ENCODE results near the gene FAIM2.

Gene FAIM2

DNA sequence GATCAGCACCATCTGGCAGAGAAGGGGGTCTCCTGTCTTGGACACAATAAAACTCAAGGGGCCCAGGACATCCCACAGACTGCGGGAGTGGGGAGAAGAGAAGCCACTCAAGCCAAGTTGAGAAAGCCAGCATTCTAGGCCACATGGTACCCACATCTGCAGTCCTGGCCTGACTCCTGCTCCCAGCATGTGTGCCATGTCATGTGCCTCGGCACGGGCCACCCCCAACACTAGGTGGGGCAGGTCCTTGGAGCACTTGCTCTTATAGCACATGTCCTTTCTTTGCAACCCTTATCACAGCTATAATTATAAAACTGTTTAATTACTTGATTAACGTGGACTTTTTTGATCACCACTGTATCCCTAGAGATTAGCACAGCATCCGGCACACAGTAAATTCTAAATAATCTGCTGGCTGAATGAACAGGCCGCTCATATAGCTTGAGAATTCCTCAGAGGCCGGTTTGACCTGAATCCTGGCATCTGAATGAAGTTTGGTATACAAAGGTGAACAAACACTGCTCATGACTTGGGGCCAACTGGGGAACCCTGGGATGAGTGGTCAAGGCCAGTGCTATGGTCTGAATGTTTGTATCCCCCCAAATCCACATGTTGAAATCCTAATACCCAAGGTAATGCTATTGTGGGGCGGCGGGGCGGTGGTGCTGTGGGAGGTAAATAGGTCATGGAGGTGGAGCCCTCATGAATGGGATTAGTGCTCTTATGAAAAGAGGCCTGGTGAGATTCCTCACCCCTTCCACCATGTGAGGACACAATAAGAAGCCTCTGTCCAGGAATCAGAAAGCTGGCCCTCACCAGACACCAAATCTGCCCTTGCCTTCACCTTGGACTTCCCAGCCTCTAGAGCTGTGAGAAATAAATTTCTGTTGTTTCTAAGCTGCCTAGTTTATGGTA lies 82.1 kb downstream of the FAIM2 start:
- no peak for DNase-seq

DNA sequence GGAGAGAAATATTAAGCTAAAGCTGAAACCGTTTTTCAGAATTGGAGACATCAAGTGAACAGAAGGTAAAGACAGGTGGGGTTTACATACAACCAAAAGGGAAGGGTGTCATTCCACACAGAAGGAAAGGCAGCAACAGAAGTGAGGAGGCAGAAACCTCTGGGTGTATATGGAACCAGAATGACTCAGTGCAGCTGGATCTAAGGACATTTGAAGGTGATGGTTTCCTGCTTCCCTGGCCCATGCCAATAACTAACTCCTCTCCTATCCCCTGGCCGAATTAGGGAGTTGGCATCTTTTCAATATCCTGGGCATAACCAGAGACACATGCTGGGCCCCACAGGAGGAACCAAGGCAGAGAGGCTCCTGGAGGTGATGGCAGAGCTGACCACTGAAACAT lies 83.9 kb downstream of the FAIM2 start:
- no peak for DNase-seq

GRCh38 chr12:49818241-49818895 lies 85.3 kb downstream of the FAIM2 start:
- no peak for DNase-seq
